ENCODE measurements around the gene RNASE11.

Gene RNASE11

GRCh38 chr14:20628063-20628854, 40.5 kb upstream of the RNASE11 start:
- no peak for TF ChIP-seq CTCF (conservative IDR thresholded peaks at IDR 0.05; ENCODE audit: low read length)
- no peak for DNase-seq (ENCODE audit: low read depth)
- no peak overlapping the region for H3K4me3 ChIP-seq (ENCODE audit: low read length)

- DNase-seq (ENCODE audit: low read depth), result no peak
- H3K4me3 ChIP-seq (ENCODE audit: low read length), result no peak overlapping the region
- TF ChIP-seq CTCF (conservative IDR thresholded peaks at IDR 0.05; ENCODE audit: low read length), result no peak
Measured at GRCh38 chr14:20627346-20628027, 39.7 kb upstream of the RNASE11 start.

- no peak for TF ChIP-seq CTCF (conservative IDR thresholded peaks at IDR 0.05; ENCODE audit: low read length)
- no peak overlapping the region for H3K4me3 ChIP-seq (ENCODE audit: low read length)
- DNase-seq (ENCODE audit: low read depth), result no peak
Measured at GRCh38 chr14:20626274-20626673, 38.5 kb upstream of the RNASE11 start.

- TF ChIP-seq CTCF (conservative IDR thresholded peaks at IDR 0.05; ENCODE audit: low read length), result no peak
- peak overlapping the region; percentile 46 for H3K4me3 ChIP-seq (ENCODE audit: low read length)
- peak; percentile 66 for DNase-seq (ENCODE audit: low read depth)
Measured at GRCh38 chr14:20624495-20625070, 36.8 kb upstream of the RNASE11 start.

- H3K4me3 ChIP-seq (ENCODE audit: low read length), result no peak overlapping the region
- no peak for DNase-seq (ENCODE audit: low read depth)
- no peak for TF ChIP-seq CTCF (conservative IDR thresholded peaks at IDR 0.05; ENCODE audit: low read length)
Measured at GRCh38 chr14:20623798-20624197, 36.0 kb upstream of the RNASE11 start.

- no peak for DNase-seq (ENCODE audit: low read depth)
- no peak overlapping the region for H3K4me3 ChIP-seq (ENCODE audit: low read length)
- TF ChIP-seq CTCF (conservative IDR thresholded peaks at IDR 0.05; ENCODE audit: low read length), result no peak
Measured at GRCh38 chr14:20622816-20623291, 35.1 kb upstream of the RNASE11 start.

All from AG10803 (cell line).